ENCODE measurements around the gene STIM2. TPM values are rescaled to one million over a fixed set of nuclear protein-coding genes. Genes with fewer than 3 reads are reported as not detected.

Gene STIM2
- total and polyA plus RNA-seq, 9 of the 15 experiments (the other 6 are each of a cell fraction or from before 2014, with no cell fraction given), result 7.2 to 26.8 (median 15.4) TPM

DNA sequence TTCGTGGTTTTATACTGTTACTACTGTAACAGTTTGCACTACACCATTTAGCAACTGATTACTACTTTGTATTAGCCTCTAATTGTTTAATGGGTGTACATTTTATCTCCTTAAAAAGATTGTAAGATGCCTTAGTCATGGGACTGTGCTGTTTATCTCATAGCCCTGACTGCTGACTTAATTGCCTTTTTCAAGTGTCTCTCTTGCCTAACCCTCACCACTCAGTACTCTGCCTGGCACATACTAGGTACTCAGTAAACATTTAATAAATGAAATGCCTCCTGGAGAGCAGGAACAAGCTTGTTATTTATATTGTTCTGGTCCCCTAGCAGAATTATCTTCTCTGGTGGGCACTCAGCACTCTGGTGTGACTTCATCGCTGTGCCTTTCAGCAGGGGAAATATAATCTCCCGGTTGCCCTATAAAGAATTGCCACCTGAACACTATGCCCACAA lies 1.7 kb upstream of the STIM2 start (continued):
- TF ChIP-seq, protein P1, sequence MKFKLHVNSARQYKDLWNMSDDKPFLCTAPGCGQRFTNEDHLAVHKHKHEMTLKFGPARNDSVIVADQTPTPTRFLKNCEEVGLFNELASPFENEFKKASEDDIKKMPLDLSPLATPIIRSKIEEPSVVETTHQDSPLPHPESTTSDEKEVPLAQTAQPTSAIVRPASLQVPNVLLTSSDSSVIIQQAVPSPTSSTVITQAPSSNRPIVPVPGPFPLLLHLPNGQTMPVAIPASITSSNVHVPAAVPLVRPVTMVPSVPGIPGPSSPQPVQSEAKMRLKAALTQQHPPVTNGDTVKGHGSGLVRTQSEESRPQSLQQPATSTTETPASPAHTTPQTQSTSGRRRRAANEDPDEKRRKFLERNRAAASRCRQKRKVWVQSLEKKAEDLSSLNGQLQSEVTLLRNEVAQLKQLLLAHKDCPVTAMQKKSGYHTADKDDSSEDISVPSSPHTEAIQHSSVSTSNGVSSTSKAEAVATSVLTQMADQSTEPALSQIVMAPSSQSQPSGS (CRISPR knock-in tag; IDR thresholded peaks at IDR 0.05), result no peak
- peak; percentile 63 for TF ChIP-seq NFE2 (IDR thresholded peaks at IDR 0.05; ENCODE audit: low read depth)
- TF ChIP-seq, protein P2, sequence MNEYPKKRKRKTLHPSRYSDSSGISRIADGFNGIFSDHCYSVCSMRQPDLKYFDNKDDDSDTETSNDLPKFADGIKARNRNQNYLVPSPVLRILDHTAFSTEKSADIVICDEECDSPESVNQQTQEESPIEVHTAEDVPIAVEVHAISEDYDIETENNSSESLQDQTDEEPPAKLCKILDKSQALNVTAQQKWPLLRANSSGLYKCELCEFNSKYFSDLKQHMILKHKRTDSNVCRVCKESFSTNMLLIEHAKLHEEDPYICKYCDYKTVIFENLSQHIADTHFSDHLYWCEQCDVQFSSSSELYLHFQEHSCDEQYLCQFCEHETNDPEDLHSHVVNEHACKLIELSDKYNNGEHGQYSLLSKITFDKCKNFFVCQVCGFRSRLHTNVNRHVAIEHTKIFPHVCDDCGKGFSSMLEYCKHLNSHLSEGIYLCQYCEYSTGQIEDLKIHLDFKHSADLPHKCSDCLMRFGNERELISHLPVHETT (CRISPR knock-in tag; conservative IDR thresholded peaks at IDR 0.05 in 1 of 2, IDR thresholded peaks at IDR 0.05 in 1 of 2), result 0 out of 4 replicates have a peak, but pooled peaks of 1 of the 2 experiments have one; percentile 7
- TF ChIP-seq ARID1B (IDR thresholded peaks at IDR 0.05), result peak; percentile 63
- TF ChIP-seq TAF9B (IDR thresholded peaks at IDR 0.05; ENCODE audit: partially characterized antibody), result no peak
- TF ChIP-seq XRCC4 (IDR thresholded peaks at IDR 0.05; ENCODE audit: extremely low read depth, insufficient read depth, insufficient read length), result no peak
- TF ChIP-seq CREBBP (IDR thresholded peaks at IDR 0.05; ENCODE audit: low read depth, low read length), result no peak
- TF ChIP-seq TCF3 (CRISPR knock-in tag; IDR thresholded peaks at IDR 0.05), result peak; percentile 27; the same call in 1 of the 2 replicates
- TF ChIP-seq CBFA2T3 (IDR thresholded peaks at IDR 0.05), result peak; percentile 54
- TF ChIP-seq, protein P3, sequence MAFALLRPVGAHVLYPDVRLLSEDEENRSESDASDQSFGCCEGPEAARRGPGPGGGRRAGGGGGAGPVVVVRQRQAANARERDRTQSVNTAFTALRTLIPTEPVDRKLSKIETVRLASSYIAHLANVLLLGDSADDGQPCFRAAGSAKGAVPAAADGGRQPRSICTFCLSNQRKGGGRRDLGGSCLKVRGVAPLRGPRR (CRISPR knock-in tag; IDR thresholded peaks at IDR 0.05), result no peak
- TF ChIP-seq CEBPG (CRISPR knock-in tag; IDR thresholded peaks at IDR 0.05), result no peak
- TF ChIP-seq CEBPG (tag; conservative IDR thresholded peaks at IDR 0.05 in 1 of 2, IDR thresholded peaks at IDR 0.05 in 1 of 2), result peak; percentile 39 to 52; a peak in 1 of 4 replicates
- no peak for TF ChIP-seq CAMTA2 (CRISPR knock-in tag; conservative IDR thresholded peaks at IDR 0.05)
- no peak for TF ChIP-seq SIX5 (IDR thresholded peaks at IDR 0.05; ENCODE audit: borderline replicate concordance in 1 of 2, insufficient read depth in 1 of 2, low read depth in 1 of 2, low read length in 2 of 2)
- peak; percentile 49 for TF ChIP-seq DACH1 (IDR thresholded peaks at IDR 0.05; ENCODE audit: partially characterized antibody)
- TF ChIP-seq L3MBTL2 (IDR thresholded peaks at IDR 0.05), result 0 out of 2 replicates have a peak, but pooled peaks have one; percentile 20
- TF ChIP-seq, protein P4, sequence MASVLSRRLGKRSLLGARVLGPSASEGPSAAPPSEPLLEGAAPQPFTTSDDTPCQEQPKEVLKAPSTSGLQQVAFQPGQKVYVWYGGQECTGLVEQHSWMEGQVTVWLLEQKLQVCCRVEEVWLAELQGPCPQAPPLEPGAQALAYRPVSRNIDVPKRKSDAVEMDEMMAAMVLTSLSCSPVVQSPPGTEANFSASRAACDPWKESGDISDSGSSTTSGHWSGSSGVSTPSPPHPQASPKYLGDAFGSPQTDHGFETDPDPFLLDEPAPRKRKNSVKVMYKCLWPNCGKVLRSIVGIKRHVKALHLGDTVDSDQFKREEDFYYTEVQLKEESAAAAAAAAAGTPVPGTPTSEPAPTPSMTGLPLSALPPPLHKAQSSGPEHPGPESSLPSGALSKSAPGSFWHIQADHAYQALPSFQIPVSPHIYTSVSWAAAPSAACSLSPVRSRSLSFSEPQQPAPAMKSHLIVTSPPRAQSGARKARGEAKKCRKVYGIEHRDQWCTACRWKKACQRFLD (CRISPR knock-in tag; IDR thresholded peaks at IDR 0.05), result 0 out of 2 replicates have a peak, but pooled peaks have one; percentile 14
- no peak for TF ChIP-seq NCOA2 (IDR thresholded peaks at IDR 0.05; ENCODE audit: partially characterized antibody in 2 of 2)
- peak in 1 of 2 experiments; percentile 16; a peak in 1 of 4 replicates for TF ChIP-seq FOXK2 (conservative IDR thresholded peaks at IDR 0.05 in 1 of 2, IDR thresholded peaks at IDR 0.05 in 1 of 2; ENCODE audit: low read depth in 2 of 2)
- TF ChIP-seq TAL1 (IDR thresholded peaks at IDR 0.05), result no peak
- TF ChIP-seq CBX2 (IDR thresholded peaks at IDR 0.05; ENCODE audit: insufficient read depth, low read length, poor library complexity, severe bottlenecking), result no peak

Data from K562 (cell line).